ENCODE measurements around the gene C19orf33. TPM values are rescaled to one million over a fixed set of nuclear protein-coding genes. Genes with fewer than 3 reads are reported as not detected.

The C19orf33 gene
- total and polyA plus RNA-seq, 9 of the 15 experiments (the other 6 are each of a cell fraction or from before 2014, with no cell fraction given): 3.2 TPM; not detected in 8

- no peak for TF ChIP-seq CTCF (IDR thresholded peaks at IDR 0.05 in 2 of 3, conservative IDR thresholded peaks at IDR 0.05 in 1 of 3; ENCODE audit: insufficient read depth in 2 of 3, low read depth in 1 of 3, low read length in 3 of 3)
- TF ChIP-seq VEZF1 (CRISPR knock-in tag; IDR thresholded peaks at IDR 0.05): peak; percentile 100
- TF ChIP-seq ZBTB43 (CRISPR knock-in tag; IDR thresholded peaks at IDR 0.05): no peak
- no peak for TF ChIP-seq HEY1 (CRISPR knock-in tag; IDR thresholded peaks at IDR 0.05; ENCODE audit: borderline replicate concordance)
- no peak for TF ChIP-seq FOXK1 (CRISPR knock-in tag; IDR thresholded peaks at IDR 0.05; ENCODE audit: borderline replicate concordance)
- TF ChIP-seq SMARCA5 (IDR thresholded peaks at IDR 0.05): peak; percentile 46; the same call in 1 of the 2 replicates
- peak; percentile 14; the same call in 1 of the 2 replicates for TF ChIP-seq TFAP4 (CRISPR knock-in tag; IDR thresholded peaks at IDR 0.05; ENCODE audit: borderline replicate concordance)
- TF ChIP-seq CREB3 (tag; conservative IDR thresholded peaks at IDR 0.05; ENCODE audit: low read depth): no peak
- TF ChIP-seq FOXJ2 (tag; IDR thresholded peaks at IDR 0.05): peak; percentile 77; the same call in 1 of the 2 replicates
- TF ChIP-seq GMEB1 (CRISPR knock-in tag; IDR thresholded peaks at IDR 0.05): peak; percentile 60
- TF ChIP-seq NFYB (IDR thresholded peaks at IDR 0.05; ENCODE audit: extremely low read depth, insufficient read length): peak; percentile 30
- TF ChIP-seq ATF3 (IDR thresholded peaks at IDR 0.05): no peak; the same call in 1 of the 2 replicates
- no peak for TF ChIP-seq ATF3 (CRISPR knock-in tag; conservative IDR thresholded peaks at IDR 0.05)
- no peak for TF ChIP-seq GTF2E2 (tag; IDR thresholded peaks at IDR 0.05)
- no peak for TF ChIP-seq KDM2B (CRISPR knock-in tag; IDR thresholded peaks at IDR 0.05)
- TF ChIP-seq HMG20B (CRISPR knock-in tag; IDR thresholded peaks at IDR 0.05): no peak
- TF ChIP-seq LCOR (CRISPR knock-in tag; IDR thresholded peaks at IDR 0.05): no peak; the same call in 1 of the 2 replicates
Measured at GRCh38 chr19:38315657-38316476, 11.8 kb downstream of the C19orf33 start, which contains the start of gene YIF1B (continued).

Measured in K562 (cell line).